Nephron (organoid): ENCODE results near the gene GPR183.

Experiments
- H3K27ac Mint-ChIP-seq, 3 experiments: 2 replicates each; pipeline ENCODE4 v1.8.0; 2020; ENCODE audit warnings: mixed read lengths in 3 of 3, mild to moderate bottlenecking in 2 of 3, moderate library complexity in 1 of 3
- H3K27me3 Mint-ChIP-seq: 2 replicates; pipeline ENCODE4 v1.8.0; 2021; ENCODE audit warnings: low read depth, mild to moderate bottlenecking, moderate library complexity, mixed read lengths
- H3K36me3 Mint-ChIP-seq: 2 replicates; pipeline ENCODE4 v1.8.0; 2020; ENCODE audit warnings: low read depth, mixed read lengths
- H3K4me1 Mint-ChIP-seq: 2 replicates; pipeline ENCODE4 v1.8.0; 2020; ENCODE audit warnings: mixed read lengths
- H3K4me3 Mint-ChIP-seq, 3 experiments: 2 replicates each; pipeline ENCODE4 v1.8.0; 2020; ENCODE audit warnings: mild to moderate bottlenecking in 3 of 3, mixed read lengths in 3 of 3, moderate library complexity in 2 of 3
- H3K9me3 Mint-ChIP-seq: 2 replicates; pipeline ENCODE4 v1.8.0; 2020; ENCODE audit warnings: mixed read lengths
- TF ChIP-seq, protein P1 (sequence below), 3 experiments: fragments of 200-600 bp; sonication (generic); IDR thresholded peaks; one replicate each; pipeline ENCODE4 v1.5.0; 2021; ENCODE audit warnings: antibody characterized with exemption in 3 of 3; ENCODE audit not compliant: unreplicated experiment in 3 of 3

GPR183 gene

DNA sequence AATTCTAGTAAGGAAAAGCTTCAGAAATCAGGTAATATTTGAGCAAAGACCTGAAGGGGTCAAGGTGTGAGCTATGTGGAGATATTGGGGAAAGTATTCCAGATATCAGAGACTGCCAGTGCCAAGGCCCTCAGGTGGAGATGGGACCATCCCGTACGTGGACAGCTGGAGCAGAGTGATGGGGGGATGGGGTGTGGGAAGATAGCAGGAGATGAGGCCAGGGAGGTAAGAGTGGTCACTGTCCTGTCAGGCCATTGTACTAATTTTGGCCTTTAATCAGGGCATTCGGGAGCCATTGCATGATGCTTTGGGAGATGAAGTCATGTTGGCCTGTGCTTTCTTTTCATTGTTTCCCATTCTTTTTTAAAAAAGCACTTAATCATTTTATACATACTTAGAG is 36.0 kb downstream of the GPR183 start:
- no peaks in the 10 kb centered on the region for H3K9me3 Mint-ChIP-seq
- no peak overlapping the region for H3K4me3 Mint-ChIP-seq
- H3K36me3 Mint-ChIP-seq, result peaks cover 22% of the 10 kb centered on the region
- TF ChIP-seq, protein P1, sequence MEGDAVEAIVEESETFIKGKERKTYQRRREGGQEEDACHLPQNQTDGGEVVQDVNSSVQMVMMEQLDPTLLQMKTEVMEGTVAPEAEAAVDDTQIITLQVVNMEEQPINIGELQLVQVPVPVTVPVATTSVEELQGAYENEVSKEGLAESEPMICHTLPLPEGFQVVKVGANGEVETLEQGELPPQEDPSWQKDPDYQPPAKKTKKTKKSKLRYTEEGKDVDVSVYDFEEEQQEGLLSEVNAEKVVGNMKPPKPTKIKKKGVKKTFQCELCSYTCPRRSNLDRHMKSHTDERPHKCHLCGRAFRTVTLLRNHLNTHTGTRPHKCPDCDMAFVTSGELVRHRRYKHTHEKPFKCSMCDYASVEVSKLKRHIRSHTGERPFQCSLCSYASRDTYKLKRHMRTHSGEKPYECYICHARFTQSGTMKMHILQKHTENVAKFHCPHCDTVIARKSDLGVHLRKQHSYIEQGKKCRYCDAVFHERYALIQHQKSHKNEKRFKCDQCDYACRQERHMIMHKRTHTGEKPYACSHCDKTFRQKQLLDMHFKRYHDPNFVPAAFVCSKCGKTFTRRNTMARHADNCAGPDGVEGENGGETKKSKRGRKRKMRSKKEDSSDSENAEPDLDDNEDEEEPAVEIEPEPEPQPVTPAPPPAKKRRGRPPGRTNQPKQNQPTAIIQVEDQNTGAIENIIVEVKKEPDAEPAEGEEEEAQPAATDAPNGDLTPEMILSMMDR (IDR thresholded peaks at IDR 0.05; ENCODE audit: unreplicated experiment in 3 of 3), result no peak
- no peaks in the 10 kb centered on the region for H3K27me3 Mint-ChIP-seq
- H3K27ac Mint-ChIP-seq, result peak overlapping the region in 1 of 3 experiments; percentile 6
- no peaks in the 10 kb centered on the region for H3K4me1 Mint-ChIP-seq

DNA sequence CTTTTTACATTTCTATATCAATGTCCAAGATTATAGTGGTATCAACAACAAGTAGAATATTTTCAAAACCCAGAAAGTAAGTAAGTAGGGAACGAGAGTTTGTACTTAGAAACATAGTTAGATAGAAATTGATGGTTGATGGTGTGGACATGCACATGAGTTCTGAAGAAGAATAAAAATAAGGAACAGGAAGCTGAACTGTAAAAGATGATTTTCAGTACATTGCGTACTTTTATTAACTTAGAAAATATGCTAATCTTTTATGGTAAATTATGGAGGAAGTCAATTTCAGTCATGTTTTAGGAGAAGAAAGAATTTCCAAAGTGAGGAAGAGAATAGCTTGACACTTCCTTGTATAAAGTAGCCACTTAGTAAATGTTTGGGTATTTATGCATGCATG is 36.7 kb downstream of the GPR183 start:
- Mint-ChIP-seq H3K9me3 (no peaks in the 10 kb centered on the region), H3K27me3 (no peaks in the 10 kb centered on the region), H3K27ac (no peak overlapping the region), H3K36me3 (peaks cover 19% of the 10 kb centered on the region), H3K4me3 (no peak overlapping the region), H3K4me1 (no peaks in the 10 kb centered on the region)
- TF ChIP-seq, protein P1 (IDR thresholded peaks at IDR 0.05; ENCODE audit: unreplicated experiment in 3 of 3), result no peak

DNA sequence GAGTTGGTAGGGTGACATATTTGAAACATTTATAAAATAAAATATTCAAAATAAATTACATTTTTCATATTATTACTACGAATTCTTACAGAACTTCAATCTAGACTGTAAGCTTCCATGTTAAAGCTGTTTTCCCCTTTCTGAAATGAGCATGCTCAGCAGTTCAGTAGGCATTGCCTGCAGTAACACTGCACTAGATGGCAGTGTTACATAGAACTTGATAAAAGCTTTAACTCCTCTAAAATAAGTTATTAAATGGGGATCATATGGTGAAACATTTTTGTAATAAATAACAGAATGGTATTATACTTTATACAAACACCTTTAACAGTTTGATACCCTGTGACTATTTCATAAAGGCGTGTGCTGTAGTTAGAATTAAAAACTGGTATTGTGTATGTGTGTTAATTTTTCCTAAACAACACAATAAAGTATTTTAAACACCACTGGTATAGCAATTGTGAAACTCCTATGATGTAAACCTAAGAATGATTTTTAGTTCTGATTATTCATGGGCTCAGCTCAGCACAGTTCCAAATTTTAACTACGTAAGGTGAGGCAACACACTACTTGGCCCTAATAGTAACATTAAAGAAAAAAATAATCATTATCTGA is 37.5 kb downstream of the GPR183 start:
- H3K36me3 Mint-ChIP-seq, result peaks cover 14% of the 10 kb centered on the region
- H3K27me3 Mint-ChIP-seq, result no peaks in the 10 kb centered on the region
- TF ChIP-seq, protein P1 (IDR thresholded peaks at IDR 0.05; ENCODE audit: unreplicated experiment in 3 of 3), result peak; percentile 70 to 84 (median 82)
- H3K9me3 Mint-ChIP-seq, result no peaks in the 10 kb centered on the region
- H3K27ac Mint-ChIP-seq, result no peak overlapping the region
- no peaks in the 10 kb centered on the region for H3K4me1 Mint-ChIP-seq
- no peak overlapping the region for H3K4me3 Mint-ChIP-seq

DNA sequence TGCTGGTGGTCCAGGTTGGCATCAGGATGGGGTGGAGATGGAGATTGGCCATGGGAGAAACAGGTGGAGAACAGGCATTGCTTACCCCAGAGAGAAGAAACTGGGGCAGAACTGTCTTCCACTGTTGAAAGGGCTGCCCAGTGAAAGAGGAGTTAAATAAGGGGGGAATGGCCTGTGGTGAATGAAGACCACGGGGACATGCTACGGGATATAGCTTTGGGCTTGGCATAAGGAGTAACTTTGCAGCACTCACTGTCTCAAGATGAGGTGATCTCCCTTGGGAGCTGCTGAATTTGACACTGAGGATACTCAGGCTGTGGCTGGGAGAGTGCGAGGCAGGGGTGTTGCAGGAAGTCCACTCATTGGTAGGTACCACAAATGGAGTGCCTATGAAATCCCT is 38.4 kb downstream of the GPR183 start:
- Mint-ChIP-seq H3K4me3 (no peak overlapping the region), H3K27me3 (no peaks in the 10 kb centered on the region)

DNA sequence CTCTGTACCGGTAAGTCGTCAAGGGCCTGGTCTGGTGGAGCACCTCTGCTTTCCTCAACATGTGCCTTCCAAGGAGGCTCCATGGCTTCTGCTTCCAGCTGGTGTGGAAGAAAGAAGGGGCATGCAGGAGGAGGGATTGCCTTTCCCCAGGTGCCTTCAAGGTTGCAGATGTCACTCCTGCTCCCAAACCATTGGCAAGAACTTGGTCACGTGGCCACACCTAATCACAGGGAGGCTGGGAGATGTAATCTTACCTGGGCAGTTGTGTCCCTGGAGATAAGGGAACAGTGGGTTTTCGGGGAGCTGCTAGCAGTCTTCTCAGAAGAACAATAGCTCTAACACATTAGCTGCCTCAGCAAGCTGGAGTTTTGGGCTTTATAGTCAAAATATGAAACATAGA is 39.3 kb downstream of the GPR183 start:
- H3K27ac Mint-ChIP-seq, result no peak overlapping the region
- H3K36me3 Mint-ChIP-seq, result peaks cover 14% of the 10 kb centered on the region
- H3K4me3 Mint-ChIP-seq, result no peak overlapping the region
- TF ChIP-seq, protein P1 (IDR thresholded peaks at IDR 0.05; ENCODE audit: unreplicated experiment in 3 of 3), result no peak
- no peaks in the 10 kb centered on the region for H3K9me3 Mint-ChIP-seq
- H3K27me3 Mint-ChIP-seq, result no peaks in the 10 kb centered on the region
- H3K4me1 Mint-ChIP-seq, result peaks cover 9% of the 10 kb centered on the region

More for the DNA sequence above, 38.4 kb downstream of the GPR183 start:
- TF ChIP-seq, protein P1 (IDR thresholded peaks at IDR 0.05; ENCODE audit: unreplicated experiment in 3 of 3), result no peak
- Mint-ChIP-seq H3K9me3 (no peaks in the 10 kb centered on the region), H3K27ac (no peak overlapping the region), H3K4me1 (peaks cover under 1% of the 10 kb centered on the region), H3K36me3 (peaks cover 14% of the 10 kb centered on the region)

DNA sequence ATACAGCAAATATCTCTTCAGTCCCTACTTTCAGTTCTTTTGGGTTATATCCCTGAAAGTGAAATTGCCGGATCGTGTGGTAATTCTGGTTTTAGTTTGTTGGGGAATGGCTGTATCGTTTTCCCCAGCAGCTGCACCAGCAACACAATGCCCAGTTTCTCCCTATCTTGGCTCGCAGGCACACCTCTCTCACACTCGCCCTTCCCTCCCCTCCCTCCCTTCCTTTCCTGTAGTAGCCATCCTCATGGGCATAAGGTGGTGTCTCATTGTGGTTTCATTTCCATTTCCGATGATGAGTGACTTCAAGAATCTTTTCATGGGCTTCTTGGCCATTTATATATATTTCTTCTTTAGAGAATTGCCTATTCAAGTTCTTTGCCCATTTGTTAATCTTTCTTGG is 40.4 kb downstream of the GPR183 start:
- Mint-ChIP-seq H3K4me3 (no peak overlapping the region), H3K27me3 (no peaks in the 10 kb centered on the region), H3K4me1 (peaks cover 12% of the 10 kb centered on the region), H3K36me3 (peaks cover 4% of the 10 kb centered on the region), H3K9me3 (no peaks in the 10 kb centered on the region), H3K27ac (no peak overlapping the region)
- TF ChIP-seq, protein P1 (IDR thresholded peaks at IDR 0.05; ENCODE audit: unreplicated experiment in 3 of 3), result no peak
